SKM-1 (cell line): Measurements from ENCODE around the gene NLRC5.
"Not testable (repeated sequence)": the region's sequence is repeated elsewhere in the genome, so short reads cannot be mapped to it uniquely, and the experiment has no call there.

Experiments
- DNase-seq: peaks from one replicate; lab custom pipeline; 2025; ENCODE audit not compliant: unreplicated experiment; lab: John Stamatoyannopoulos, UW

NLRC5 gene

DNA sequence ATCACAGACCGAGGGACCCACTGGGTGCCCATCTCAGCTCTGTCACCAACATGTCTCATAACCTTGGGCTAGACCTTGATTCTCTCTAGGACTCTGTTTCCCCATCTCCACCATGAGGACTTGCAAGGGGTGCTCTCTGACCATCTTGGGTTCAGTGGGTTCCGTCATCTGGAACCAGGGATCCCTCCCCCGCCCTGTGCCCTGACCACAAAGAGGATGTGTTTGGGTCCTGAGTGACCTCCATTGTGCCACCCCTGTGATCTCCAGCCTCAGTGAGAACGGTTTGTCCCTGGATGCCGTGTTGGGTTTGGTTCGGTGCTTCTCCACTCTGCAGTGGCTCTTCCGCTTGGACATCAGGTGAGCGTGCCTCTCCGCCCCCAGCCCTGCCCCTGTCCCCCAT lies 53.9 kb downstream of the NLRC5 start:
- no peak for DNase-seq

DNA sequence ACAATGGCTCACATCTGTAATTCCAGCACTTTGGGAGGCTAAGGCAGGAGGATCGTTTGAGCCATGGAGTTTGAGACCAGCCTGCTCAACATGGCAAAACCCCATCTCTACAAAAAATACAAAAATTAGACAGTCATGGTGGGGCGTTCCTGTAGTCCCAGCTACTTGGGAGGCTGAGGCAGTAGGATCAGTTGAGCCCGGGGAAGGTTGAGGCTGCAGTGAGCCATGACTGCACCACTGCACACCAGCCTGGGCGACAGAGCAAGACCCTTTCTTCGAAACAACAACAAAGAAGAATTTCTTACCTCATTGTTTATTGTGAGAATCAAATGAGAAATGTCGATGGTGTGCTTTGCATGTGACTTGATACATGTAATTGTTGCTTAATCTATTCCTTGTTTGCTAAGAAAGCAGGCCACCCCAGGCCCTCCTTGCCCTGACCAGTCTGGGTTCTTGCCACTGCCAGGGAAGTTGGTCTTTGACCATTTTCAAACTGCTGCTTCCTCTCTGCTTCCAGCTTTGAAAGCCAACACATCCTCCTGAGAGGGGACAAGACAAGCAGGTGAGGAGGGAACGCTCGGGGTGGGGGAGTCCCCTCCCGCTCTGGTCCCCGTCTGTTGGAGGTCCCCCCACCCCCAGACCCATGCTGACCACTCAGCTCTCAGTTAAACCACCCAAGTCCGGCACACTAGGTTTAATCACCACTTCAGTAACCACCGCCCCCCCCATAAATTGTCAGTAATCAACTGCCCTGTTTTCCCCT lies 55.8 kb downstream of the NLRC5 start:
- DNase-seq: no peak

- no peak for DNase-seq
Observed at GRCh38 chr16:57045694-57046381, 56.5 kb downstream of the NLRC5 start.

DNA sequence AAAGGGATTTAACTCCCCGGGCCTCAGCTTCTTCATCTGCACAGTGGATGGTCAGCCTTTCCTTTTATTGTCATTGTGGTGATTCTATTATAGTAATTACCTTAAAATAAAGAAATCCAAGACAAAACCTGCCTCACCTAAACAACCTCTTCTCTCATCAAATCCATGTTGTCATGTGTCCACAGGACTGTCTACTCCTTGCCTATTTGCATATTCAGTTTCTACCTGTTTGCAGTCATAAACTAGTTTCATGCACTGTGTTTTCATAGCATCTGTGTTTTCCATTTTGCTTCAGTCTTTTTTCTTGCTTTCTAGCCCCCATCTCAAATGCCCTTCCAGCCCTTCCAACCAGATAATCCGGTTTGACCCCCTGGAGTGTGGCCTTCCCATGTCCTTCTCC lies 58.7 kb downstream of the NLRC5 start:
- no peak for DNase-seq

- DNase-seq: no peak
Observed at GRCh38 chr16:57049678-57050077, 60.3 kb downstream of the NLRC5 start.

DNA sequence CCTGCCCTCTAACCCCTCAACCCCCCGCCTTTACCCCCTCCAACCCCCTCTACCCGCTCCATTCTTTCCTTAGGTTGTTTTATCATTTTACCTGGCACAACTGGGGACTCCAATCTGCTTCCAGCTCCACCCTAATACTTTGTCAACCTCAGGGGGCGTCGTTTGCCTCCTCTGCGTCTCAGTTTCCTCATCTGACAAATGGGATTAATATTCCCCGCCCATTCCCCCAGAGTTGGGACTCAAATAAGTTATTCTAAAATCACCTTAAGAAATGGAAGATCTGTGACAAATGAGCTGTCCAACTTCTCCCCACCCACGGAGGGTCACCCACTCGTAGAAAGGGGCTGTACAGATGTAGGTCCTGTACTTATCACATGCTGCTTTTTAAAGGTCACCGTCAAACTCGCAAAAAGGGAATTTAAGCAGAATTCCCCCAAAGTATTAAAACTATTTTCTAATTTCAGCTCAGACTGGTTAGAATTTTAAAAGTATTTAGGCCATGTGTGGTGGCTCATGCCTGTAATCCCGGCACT lies 62.4 kb downstream of the NLRC5 start:
- no peak for DNase-seq

- DNase-seq: no peak
Observed at GRCh38 chr16:57053206-57053605, 63.8 kb downstream of the NLRC5 start.

DNA sequence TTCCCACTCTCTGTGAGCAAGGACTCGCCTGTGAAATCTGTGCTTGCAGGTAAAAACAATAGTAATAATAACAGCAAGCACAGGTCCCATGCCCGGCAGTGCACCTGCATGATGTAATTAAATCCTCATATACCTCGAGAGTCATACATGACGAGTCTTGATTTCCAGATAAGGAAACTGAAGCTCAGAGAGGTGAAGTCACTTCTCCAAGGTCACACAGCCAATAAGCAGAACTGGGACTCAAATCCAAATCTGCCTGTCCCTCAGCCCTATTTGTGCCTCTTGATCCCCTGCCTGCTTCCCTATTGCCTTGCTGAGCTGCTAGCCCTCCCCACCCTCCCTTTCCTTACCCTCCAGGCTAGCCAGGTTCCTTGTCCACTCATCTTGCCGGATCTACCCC lies 65.0 kb downstream of the NLRC5 start:
- no peak for DNase-seq

DNA sequence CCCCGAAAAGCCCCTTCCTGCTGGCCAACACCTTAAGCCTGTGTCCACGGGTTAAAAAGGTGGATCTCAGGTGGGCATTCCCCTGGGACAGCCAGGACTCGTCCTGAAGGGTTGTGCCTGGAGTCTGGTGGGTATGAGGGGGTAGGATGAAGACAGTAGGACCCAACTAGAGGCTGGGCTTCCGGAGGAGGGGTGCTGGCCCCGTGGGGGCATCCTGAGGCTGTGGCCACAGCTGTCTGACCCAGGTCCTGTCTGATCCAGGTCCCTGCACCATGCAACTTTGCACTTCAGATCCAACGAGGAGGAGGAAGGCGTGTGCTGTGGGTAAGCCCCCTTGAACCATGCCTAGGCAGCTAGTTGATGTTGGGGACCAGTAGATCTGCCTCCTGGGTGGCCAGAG lies 65.4 kb downstream of the NLRC5 start:
- DNase-seq: no peak

DNA sequence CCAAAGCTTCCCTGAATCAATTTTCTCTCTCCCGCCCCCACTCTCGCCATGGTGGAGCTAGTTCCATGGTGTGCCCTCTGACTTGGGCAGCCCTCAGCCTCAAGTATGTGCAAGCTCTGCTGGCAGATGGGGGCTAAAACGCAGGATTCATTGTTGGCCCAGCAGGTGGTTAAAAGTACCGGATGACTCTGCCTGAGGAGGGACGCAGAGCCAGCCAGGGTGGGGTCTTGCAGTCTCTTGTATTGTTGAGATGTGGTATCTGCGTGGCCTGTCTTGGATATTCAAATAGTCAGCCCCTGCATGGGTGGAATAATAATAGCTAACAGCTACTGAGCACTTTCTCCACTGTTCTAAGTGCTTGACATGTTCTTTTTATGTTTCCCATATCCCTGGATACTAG lies 66.3 kb downstream of the NLRC5 start:
- no peak for DNase-seq

- DNase-seq: no peak
Observed at GRCh38 chr16:57058291-57058861, 69.0 kb downstream of the NLRC5 start.

DNA sequence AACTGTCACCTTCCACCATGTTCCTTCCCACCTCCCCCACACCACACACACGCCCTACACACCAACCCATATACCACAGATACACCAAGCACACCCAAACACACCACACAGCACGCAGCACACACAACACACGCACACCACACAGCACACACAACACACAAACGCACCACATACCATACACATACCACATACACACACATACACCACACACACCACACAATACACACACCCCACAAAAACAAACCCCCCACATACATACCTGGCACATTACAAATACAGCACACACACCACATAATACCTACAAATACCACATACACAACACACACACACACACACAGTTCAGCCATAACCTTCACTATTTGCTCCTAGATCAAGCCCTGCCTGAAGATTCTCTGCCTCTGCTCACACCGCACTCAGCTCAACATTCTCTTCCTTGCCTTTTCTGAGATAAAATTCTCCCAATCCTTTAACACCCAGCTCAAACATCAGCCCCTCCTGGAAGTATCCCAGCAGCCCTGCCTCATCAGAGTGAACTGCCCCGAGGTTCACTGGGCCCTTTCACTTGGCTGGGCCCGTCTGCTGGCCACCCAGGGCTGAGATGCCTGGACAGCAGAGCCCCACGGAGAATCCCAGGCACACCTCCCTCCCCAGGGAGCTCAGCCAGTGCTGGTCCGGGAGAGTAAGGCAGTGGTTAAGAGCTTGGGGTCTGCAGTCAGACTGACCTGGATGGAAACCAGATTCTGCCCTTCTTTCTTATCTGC lies 71.1 kb downstream of the NLRC5 start:
- no peak for DNase-seq

GRCh38 chr16:57061084-57061905 lies 71.9 kb downstream of the NLRC5 start:
- no peak for DNase-seq

DNA sequence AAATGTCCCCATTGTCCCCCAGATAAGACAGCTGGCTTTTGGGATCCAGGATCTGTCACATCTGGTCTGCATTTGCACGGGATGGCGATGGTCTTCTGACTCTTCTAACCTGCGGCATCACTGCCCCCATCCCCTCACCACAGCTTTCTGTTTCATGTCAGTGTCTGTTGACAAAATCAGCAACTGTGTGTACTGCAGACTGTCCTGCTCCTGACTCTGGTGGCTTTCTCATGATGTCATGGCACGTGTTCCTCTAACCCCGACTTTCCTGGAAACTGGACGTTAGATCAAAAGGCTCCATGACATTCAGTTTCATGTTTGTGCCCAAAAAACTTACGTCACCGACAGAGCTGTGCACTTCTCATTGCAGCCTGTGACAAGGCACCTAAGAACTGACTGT lies 73.0 kb downstream of the NLRC5 start:
- DNase-seq: no peak

GRCh38 chr16:57063189-57063588 lies 73.8 kb downstream of the NLRC5 start:
- DNase-seq: not testable (repeated sequence)

DNA sequence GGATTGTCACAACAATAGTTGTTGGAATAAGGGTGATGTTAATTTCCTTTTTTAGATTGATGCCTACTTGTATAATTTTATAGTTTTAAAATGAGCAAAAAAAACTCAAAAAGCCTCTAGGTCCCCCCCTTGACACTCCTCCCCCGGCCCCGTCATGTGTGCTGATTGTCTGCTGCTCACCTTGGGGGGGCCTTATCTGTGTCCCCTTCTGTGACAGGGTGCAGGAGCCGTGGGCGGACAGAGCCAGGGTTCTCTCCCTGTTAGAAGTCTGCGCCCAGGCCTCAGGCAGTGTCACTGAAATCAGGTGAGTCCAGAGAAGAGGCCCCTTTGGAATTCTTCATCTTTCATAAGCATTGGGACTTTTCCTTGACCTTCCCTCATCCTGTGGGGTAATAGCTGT lies 75.6 kb downstream of the NLRC5 start:
- no peak for DNase-seq

- no peak for DNase-seq
Observed at GRCh38 chr16:57066625-57067024, 77.3 kb downstream of the NLRC5 start.

GRCh38 chr16:57067347-57067746 lies 78.0 kb downstream of the NLRC5 start:
- DNase-seq: no peak

- DNase-seq: no peak
Observed at GRCh38 chr16:57069053-57069452, 79.7 kb downstream of the NLRC5 start.

DNA sequence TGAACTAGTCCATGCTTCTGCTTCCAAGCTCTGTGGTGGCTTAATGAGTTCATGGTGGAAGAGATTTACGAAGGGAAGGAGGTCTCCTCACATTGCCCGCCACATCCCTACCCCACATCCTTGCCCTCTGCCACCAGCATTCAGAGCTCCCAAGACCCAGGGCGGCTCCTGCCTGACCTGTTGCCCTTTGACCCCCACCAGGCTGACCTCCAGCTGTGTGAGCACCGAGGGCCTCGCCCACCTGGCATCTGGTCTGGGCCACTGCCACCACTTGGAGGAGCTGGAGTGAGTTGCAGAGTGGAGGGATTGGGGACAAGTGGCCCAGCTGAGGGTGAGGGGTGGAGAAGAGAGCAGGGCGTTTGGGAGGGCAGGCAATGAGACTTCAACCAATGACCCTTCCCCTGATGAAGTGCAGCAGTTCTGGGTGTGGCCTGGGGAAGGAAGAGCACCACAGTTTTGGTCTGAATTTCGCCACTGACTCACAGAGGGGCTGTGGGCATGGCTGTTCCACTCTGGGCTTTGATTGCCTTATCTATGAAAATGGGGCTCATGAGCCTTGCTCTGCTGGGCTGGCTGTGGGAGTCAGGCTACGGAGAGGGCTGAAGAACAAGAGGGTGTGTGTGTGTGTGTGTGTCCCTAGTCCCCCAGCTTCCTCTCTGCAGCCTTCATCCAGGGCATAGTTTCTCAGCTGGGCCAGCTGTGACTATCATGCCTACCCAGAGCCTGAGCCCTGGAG lies 80.4 kb downstream of the NLRC5 start:
- no peak for DNase-seq
